H1 (cell line): ENCODE data around the gene CDT1. TPM values are rescaled to one million over a fixed set of nuclear protein-coding genes. Genes with fewer than 3 reads are reported as not detected.
A peak's percentile ranks its signal among the peaks of the same experiment; 100 is the strongest.

ENCODE experiments used
- CTCF ChIA-PET: fragments of 300-600 bp; sonication (Branson Sonifier 250); formaldehyde crosslinking; loops from one replicate; lab custom pipeline; 2021; ENCODE audit not compliant: partially characterized antibody; lab: Charles Lee
- POLR2A ChIA-PET: fragments of 300-600 bp; sonication (Branson Sonifier 250); formaldehyde crosslinking; loops from one replicate; lab custom pipeline; 2021; ENCODE audit warnings: inconsistent platforms; ENCODE audit not compliant: partially characterized antibody; lab: Charles Lee
- DNase-seq, 2 experiments: peaks; one replicate each; pipeline versions ENCODE4 v3.0.0 to v3.0.0-alpha.2; 2010 to 2022; ENCODE audit warnings: low spot score in 2 of 2, low read depth in 1 of 2, mixed read lengths in 1 of 2
- FAIRE-seq: peaks from 2 replicates; lab custom pipeline; 2011; peaks lifted over from hg19 to GRCh38; lab: Jason Lieb, UNC
- H2AFZ ChIP-seq: 2 replicates; pipeline ENCODE4 v1.8.1; 2012; ENCODE audit warnings: low read length, inconsistent platforms
- H2AK5ac ChIP-seq: 2 replicates; pipeline ENCODE4 v1.6.1; 2013; ENCODE audit warnings: low read depth, low read length
- H2BK120ac ChIP-seq: replicated peaks from 2 replicates; pipeline ENCODE3; 2013; ENCODE audit warnings: low read depth, low read length, inconsistent platforms
- H2BK12ac ChIP-seq: 2 replicates; pipeline ENCODE4 v1.6.1; 2013; ENCODE audit warnings: low read depth, low read length
- H2BK15ac ChIP-seq: 2 replicates; pipeline ENCODE4 v1.6.1; 2013; ENCODE audit warnings: low read length
- H2BK20ac ChIP-seq: 2 replicates; pipeline ENCODE4 v1.6.1; 2013; ENCODE audit warnings: low read length
- H2BK5ac ChIP-seq: 2 replicates; pipeline ENCODE4 v1.6.1; 2013; ENCODE audit warnings: low read depth, low read length
- H3K14ac ChIP-seq: 2 replicates; pipeline ENCODE4 v1.6.1; 2013; ENCODE audit warnings: inconsistent platforms; ENCODE audit not compliant: insufficient read length
- H3K18ac ChIP-seq: 2 replicates; pipeline ENCODE4 v1.6.1; 2013; ENCODE audit warnings: low read length; ENCODE audit errors: extremely low read depth
- H3K23ac ChIP-seq: 2 replicates; pipeline ENCODE4 v1.6.1; 2013; ENCODE audit warnings: inconsistent platforms; ENCODE audit not compliant: insufficient read length
- H3K23me2 ChIP-seq: 2 replicates; pipeline ENCODE4 v1.6.1; 2013; ENCODE audit warnings: low read depth, low read length
- H3K27ac ChIP-seq: 2 replicates; pipeline ENCODE4 v1.6.1; 2011; ENCODE audit warnings: low read depth, low read length, inconsistent platforms
- H3K27me3 ChIP-seq, 4 experiments: replicated peaks in 1 of 4; 1 replicate in 1 of 4; 2 replicates in 3 of 4; pipeline versions ENCODE4 v1.6.1 to v1.8.1; 2011 to 2013; ENCODE audit warnings: low read length in 3 of 4, mild to moderate bottlenecking in 3 of 4, inconsistent platforms in 2 of 4, mixed read lengths in 2 of 4, moderate library complexity in 1 of 4; ENCODE audit not compliant: control insufficient read depth in 3 of 4, insufficient read depth in 3 of 4; ENCODE audit errors: extremely low read depth in 1 of 4
- H3K36me3 ChIP-seq, 4 experiments: 2 replicates each; pipeline versions ENCODE4 v1.6.1 to v1.8.1; 2011 to 2013; ENCODE audit warnings: mild to moderate bottlenecking in 4 of 4, low read length in 3 of 4, moderate library complexity in 2 of 4, control low read depth in 1 of 4, inconsistent platforms in 1 of 4; ENCODE audit not compliant: insufficient read depth in 4 of 4, control insufficient read depth in 2 of 4
- H3K4ac ChIP-seq: replicated peaks from 2 replicates; pipeline ENCODE3; 2013; ENCODE audit warnings: low read length, low read depth, mixed read lengths, inconsistent platforms; ENCODE audit not compliant: insufficient read length
- H3K4me1 ChIP-seq, 4 experiments: replicated peaks in 1 of 4; 1 replicate in 1 of 4; 2 replicates in 3 of 4; pipeline versions ENCODE4 v1.6.1 to v1.8.1; 2011 to 2013; ENCODE audit warnings: low read length in 3 of 4, inconsistent platforms in 2 of 4, mixed read lengths in 1 of 4; ENCODE audit not compliant: insufficient read depth in 4 of 4, control insufficient read depth in 3 of 4
- H3K4me2 ChIP-seq, 2 experiments: 2 replicates each; pipeline versions ENCODE4 v1.6.1 to v1.8.1; 2011 to 2013; ENCODE audit warnings: low read depth in 2 of 2, low read length in 2 of 2, control low read depth in 1 of 2, inconsistent platforms in 1 of 2, mild to moderate bottlenecking in 1 of 2; ENCODE audit not compliant: insufficient read depth in 1 of 2
- H3K4me3 ChIP-seq, 4 experiments: fragments of 200-600, 300-600 bp in 1 of 4; sonication (generic), shearing (Covaris generic), sonication (Bioruptor Twin) in 1 of 4; 2 replicates each; pipeline versions ENCODE4 v1.5.1 to v1.8.1; 2011 to 2016; ENCODE audit warnings: low read length in 4 of 4, low read depth in 3 of 4, control low read depth in 2 of 4, inconsistent platforms in 2 of 4, mild to moderate bottlenecking in 2 of 4, mixed read lengths in 1 of 4, moderate library complexity in 1 of 4; ENCODE audit not compliant: insufficient read depth in 2 of 4; ENCODE audit errors: extremely low read depth in 1 of 4
- H3K56ac ChIP-seq: replicated peaks from 2 replicates; pipeline ENCODE3; 2013; ENCODE audit warnings: low read depth, mild to moderate bottlenecking, mixed read lengths, low read length, inconsistent platforms; ENCODE audit not compliant: insufficient read length
- H3K79me1 ChIP-seq: 2 replicates; pipeline ENCODE4 v1.6.1; 2013; ENCODE audit warnings: low read depth, low read length, control low read depth
- H3K79me2 ChIP-seq, 2 experiments: 2 replicates each; pipeline versions ENCODE4 v1.6.1 to v1.8.1; 2012 to 2013; ENCODE audit warnings: low read length in 2 of 2, mild to moderate bottlenecking in 2 of 2, inconsistent platforms in 1 of 2; ENCODE audit not compliant: insufficient read depth in 2 of 2, control insufficient read depth in 1 of 2
- H3K9ac ChIP-seq, 4 experiments: replicated peaks in 1 of 4; 1 replicate in 1 of 4; 2 replicates in 3 of 4; pipeline versions ENCODE4 v1.6.1 to v1.8.1; 2011 to 2013; ENCODE audit warnings: low read depth in 3 of 4, low read length in 3 of 4, control low read depth in 2 of 4, mild to moderate bottlenecking in 2 of 4, moderate library complexity in 2 of 4, inconsistent platforms in 1 of 4; ENCODE audit errors: extremely low read depth in 1 of 4
- H3K9me3 ChIP-seq, 2 experiments: 2 replicates each; pipeline versions ENCODE4 v1.6.1 to v1.8.1; 2012 to 2013; ENCODE audit warnings: mild to moderate bottlenecking in 2 of 2, moderate library complexity in 2 of 2, control low read depth in 1 of 2, inconsistent platforms in 1 of 2, low read depth in 1 of 2, low read length in 1 of 2, mixed read lengths in 1 of 2; ENCODE audit not compliant: insufficient read depth in 2 of 2
- H4K20me1 ChIP-seq, 2 experiments: replicated peaks in 1 of 2; 2 replicates each; pipeline versions ENCODE3 to v1.8.1; 2011 to 2013; ENCODE audit warnings: inconsistent platforms in 2 of 2, low read length in 2 of 2, mild to moderate bottlenecking in 1 of 2; ENCODE audit not compliant: insufficient read depth in 2 of 2, control insufficient read depth in 1 of 2
- H4K5ac ChIP-seq: 2 replicates; pipeline ENCODE4 v1.6.1; 2013; ENCODE audit warnings: low read length, low read depth, mixed read lengths, inconsistent platforms; ENCODE audit not compliant: insufficient read length
- H4K8ac ChIP-seq: 2 replicates; pipeline ENCODE4 v1.8.0; 2013; ENCODE audit warnings: mild to moderate bottlenecking, moderate library complexity, low read length, inconsistent platforms; ENCODE audit not compliant: insufficient read depth; ENCODE audit errors: extremely low read depth
- H4K91ac ChIP-seq: replicated peaks from 2 replicates; pipeline ENCODE3; 2013; ENCODE audit warnings: low read length, mixed read lengths, inconsistent platforms; ENCODE audit not compliant: insufficient read length
- ASH2L ChIP-seq: fragments of 200-600, 300-600 bp; sonication (generic); IDR thresholded peaks from one replicate; pipeline ENCODE4 v1.7.1; 2017; ENCODE audit warnings: low read length
- GTF2F1 ChIP-seq: IDR thresholded peaks from 2 replicates; pipeline ENCODE4 v1.6.1; 2012; ENCODE audit warnings: low read depth, low read length, improper control_type of control experiment, borderline replicate concordance
- HDAC6 ChIP-seq: IDR thresholded peaks from one replicate; pipeline ENCODE4 v1.7.1; 2012; ENCODE audit warnings: low read depth, mild to moderate bottlenecking, inconsistent platforms, low read length, moderate library complexity
- KDM4A ChIP-seq: IDR thresholded peaks from one replicate; pipeline ENCODE4 v1.7.1; 2012; ENCODE audit warnings: low read depth, mild to moderate bottlenecking, moderate library complexity, low read length, inconsistent platforms; ENCODE audit not compliant: severe bottlenecking
- KDM5A ChIP-seq: fragments of 200-600 bp; IDR thresholded peaks from 2 replicates; pipeline ENCODE4 v1.7.1; 2012; ENCODE audit warnings: mild to moderate bottlenecking, low read length, inconsistent platforms, mixed read lengths
- MAFK ChIP-seq: IDR thresholded peaks from 2 replicates; pipeline ENCODE4 v1.6.1; 2012; ENCODE audit warnings: low read depth, mild to moderate bottlenecking, improper control_type of control experiment, low read length
- RBBP5 ChIP-seq: IDR thresholded peaks from 2 replicates; pipeline ENCODE4 v1.7.1; 2012; ENCODE audit warnings: low read depth, mild to moderate bottlenecking, inconsistent platforms, low read length, moderate library complexity, borderline replicate concordance
- SIX5 ChIP-seq: IDR thresholded peaks from 2 replicates; pipeline ENCODE4 v1.6.1; 2011; ENCODE audit warnings: mild to moderate bottlenecking, low read depth, low read length
- USF2 ChIP-seq: IDR thresholded peaks from 2 replicates; pipeline ENCODE4 v1.6.1; 2011; ENCODE audit warnings: low read length, improper control_type of control experiment
- WGBS, 2 experiments: shearing (Covaris generic) in 1 of 2; methylation state at CpG; one replicate each; pipeline versions ENCODE4 v1.1.6 to v1.1.7; 2013 to 2015; ENCODE audit warnings: low lambda C conversion rate in 2 of 2, mixed read lengths in 2 of 2, inconsistent platforms in 1 of 2, low coverage in 1 of 2, missing lambda C conversion rate in 1 of 2; ENCODE audit not compliant: insufficient replicate concordance in 2 of 2, insufficient coverage in 1 of 2, insufficient read length in 1 of 2; ENCODE audit errors: extremely low coverage in 1 of 2, missing lambda C conversion rate in 1 of 2; 5-methylcytosine and 5-hydroxymethylcytosine counted together
- polyA plus RNA-seq, 7 experiments: library from polyadenylated mRNA; depleted of rRNA in 3 of 7; stranded (reverse) in 5 of 7; unstranded in 2 of 7; fragments of >200 nt in 5 of 7; fragments of 200-250 nt in 2 of 7; gene quantifications; 1 replicate in 5 of 7; 2 replicates in 1 of 7; 4 replicates in 1 of 7; pipeline versions ENCODE4 v1.2.1 to v1.2.3, GENCODE V29; 2011 to 2013; ENCODE audit warnings: missing spikeins in 2 of 7, mixed read lengths in 2 of 7
- total RNA-seq: library from RNA; stranded (reverse); fragmentation: NEBNext Ultra II Directional; extraction: Animal tissue kit (Norgen Biotek cat#: 25700); gene quantifications from 2 replicates; pipeline ENCODE4 v1.2.1, GENCODE V29; 2021
- TF ChIP-seq, protein P1 (sequence below): IDR thresholded peaks from 2 replicates; pipeline ENCODE4 v1.6.1; 2011; ENCODE audit warnings: low read depth, mild to moderate bottlenecking, low read length; ENCODE audit not compliant: insufficient read depth

CDT1 gene
- total and polyA plus RNA-seq, 2 of the 8 experiments (the other 6 are each of a cell fraction or from before 2014, with no cell fraction given): 76.7 to 95.4 TPM

GRCh38 chr16:88754109-88754911 is 49.3 kb upstream of the CDT1 start:
- peak overlapping the region; percentile 69 for H4K91ac ChIP-seq
- no peak overlapping the region for H3K14ac ChIP-seq
- ChIA-PET CTCF (interaction anchor here (0.6 to 25.0 kb wide), 17 partner anchors 8 to 413 kb away, joined by 3 to 251 read pairs (median 4); no protein-coding TSS in a partner anchor), POLR2A (interaction anchor here (1.0 to 2.9 kb wide), 5 partner anchors 9 to 56 kb away, joined by 3 to 13 read pairs (median 4); partner anchors contain the start of gene APRT)
- H2BK15ac ChIP-seq: peak overlapping the region; percentile 92; the same call in 1 of the 2 replicates
- H3K56ac ChIP-seq: no peak overlapping the region
- H3K4me2 ChIP-seq: no peak overlapping the region
- peaks cover 0 to 2% of the 10 kb centered on the region in 2 experiments for H4K20me1 ChIP-seq
- no peaks in the 10 kb centered on the region for H3K23me2 ChIP-seq
- peak overlapping the region; percentile 16; the same call in 1 of the 2 replicates for H2BK5ac ChIP-seq
- peak overlapping the region; percentile 91 for H4K8ac ChIP-seq
- 90% methylated on average over 25 of the region's 28 CpGs; no CpG with 5 or more reads in 1 of the 2 experiments for WGBS, 2 experiments
- H3K18ac ChIP-seq: no peak overlapping the region; the same call in 1 of the 2 replicates
- H3K79me2 ChIP-seq: no peaks in the 10 kb centered on the region; a peak in 1 of 4 replicates
- no peak overlapping the region for H3K27ac ChIP-seq
- DNase-seq (no peak), FAIRE-seq (no peak)
- no peak overlapping the region for H3K9ac ChIP-seq
- no peak overlapping the region for H3K4me3 ChIP-seq
- H3K27me3 ChIP-seq: no peaks in the 10 kb centered on the region
- H3K36me3 ChIP-seq: no peaks in the 10 kb centered on the region
- H3K4me1 ChIP-seq: peaks cover 0 to 17% (median 5%) of the 10 kb centered on the region in 4 experiments; a peak in 3 of 7 replicates
- no peak overlapping the region for H2AFZ ChIP-seq
- no peaks in the 10 kb centered on the region; the same call in 1 of the 2 replicates for H3K79me1 ChIP-seq
- no peak overlapping the region for H3K23ac ChIP-seq
- H3K9me3 ChIP-seq: no peaks in the 10 kb centered on the region
- H2BK120ac ChIP-seq: no peak overlapping the region
- peak overlapping the region; percentile 84; the same call in 1 of the 2 replicates for H2BK12ac ChIP-seq
- 0 out of 2 replicates have a peak overlapping the region, but pooled peaks have one; percentile 48 for H2BK20ac ChIP-seq
- H2AK5ac ChIP-seq: no peak overlapping the region; the same call in 1 of the 2 replicates
- H4K5ac ChIP-seq: no peak overlapping the region
- H3K4ac ChIP-seq: peak overlapping the region; percentile 91
- TF ChIP-seq, protein P1, sequence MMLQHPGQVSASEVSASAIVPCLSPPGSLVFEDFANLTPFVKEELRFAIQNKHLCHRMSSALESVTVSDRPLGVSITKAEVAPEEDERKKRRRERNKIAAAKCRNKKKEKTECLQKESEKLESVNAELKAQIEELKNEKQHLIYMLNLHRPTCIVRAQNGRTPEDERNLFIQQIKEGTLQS: no peak
- TF ChIP-seq HDAC6 (no peak), GTF2F1 (no peak), KDM5A (no peak), USF2 (no peak), RBBP5 (no peak), SIX5 (no peak), ASH2L (no peak), KDM4A (no peak), MAFK (no peak)
